SH-SY5Y (cell line): ENCODE measurements around the gene OPCML.

ENCODE experiments used
- GATA2 ChIP-seq: IDR thresholded peaks from 2 replicates; pipeline ENCODE4 v1.6.1; 2011; ENCODE audit warnings: mild to moderate bottlenecking, low read depth, low read length
- GATA3 ChIP-seq: IDR thresholded peaks from 2 replicates; pipeline ENCODE4 v1.6.1; 2011; ENCODE audit warnings: low read depth, mild to moderate bottlenecking, low read length, moderate library complexity

DNA sequence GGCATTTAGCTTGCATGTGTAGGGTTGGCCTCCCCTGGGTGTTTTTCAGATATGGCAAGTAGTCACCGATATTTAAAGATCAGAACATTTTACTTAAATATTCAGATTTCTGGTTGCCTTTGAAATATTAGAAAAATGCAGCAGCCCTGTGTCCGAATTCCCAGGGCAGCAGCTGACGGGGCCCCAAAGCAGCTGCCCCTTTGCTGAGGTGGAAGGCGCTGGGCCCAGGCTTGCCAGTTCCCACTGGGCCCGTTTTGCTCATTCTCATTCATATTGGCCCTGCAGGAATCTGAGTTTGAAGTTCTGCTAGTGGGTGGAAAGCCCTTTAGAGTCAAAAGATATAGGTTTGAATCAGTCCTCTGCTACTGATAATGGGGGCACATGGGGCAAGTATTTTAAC, 692.1 kb downstream of the OPCML start:
- no peak for TF ChIP-seq GATA2
- no peak for TF ChIP-seq GATA3
